OCI-LY7 (cell line): Measurements from ENCODE around the gene FTO. TPM values are rescaled to one million over a fixed set of nuclear protein-coding genes. Genes with fewer than 3 reads are reported as not detected.

Experiments
- BruUV-seq: library from RNA; stranded (reverse); fragments of 400-500 nt; replicated peaks from 2 replicates; lab custom pipeline; 2021; lab: Mats Ljungman, UMichigan
- CTCF ChIA-PET: fragments of 300-600 bp; sonication (Branson Sonifier 250); formaldehyde crosslinking; loops from one replicate; lab custom pipeline; 2022; ENCODE audit warnings: antibody characterized with exemption; ENCODE audit not compliant: unreplicated experiment; lab: Charles Lee
- POLR2A ChIA-PET: fragments of 300-600 bp; sonication (Branson Sonifier 250); formaldehyde crosslinking; loops from one replicate; lab custom pipeline; 2022; ENCODE audit warnings: antibody characterized with exemption; lab: Charles Lee
- DNase-seq: peaks from one replicate; pipeline ENCODE4 v3.0.0-alpha.2; 2015; ENCODE audit warnings: low spot score
- H2AFZ ChIP-seq: fragments of 200-600 bp; sonication (generic), shearing (Covaris generic); 2 replicates; pipeline ENCODE4 v1.6.1; 2014; ENCODE audit warnings: mild to moderate bottlenecking, antibody characterized with exemption, low read length, moderate library complexity
- H3K27ac ChIP-seq: fragments of 200-600 bp; sonication (generic); 2 replicates; pipeline ENCODE4 v1.5.1; 2014; ENCODE audit warnings: mixed run types, low read depth, mild to moderate bottlenecking, moderate library complexity, low read length, inconsistent platforms; ENCODE audit not compliant: poor library complexity, severe bottlenecking
- H3K36me3 ChIP-seq: fragments of 200-600 bp; sonication (generic); 2 replicates; pipeline ENCODE4 v1.6.1; 2014; ENCODE audit warnings: mild to moderate bottlenecking, antibody characterized with exemption, low read length, moderate library complexity, mixed read lengths; ENCODE audit not compliant: insufficient read depth
- H3K4me1 ChIP-seq: fragments of 200-600 bp; sonication (generic); 2 replicates; pipeline ENCODE4 v1.5.1; 2014; ENCODE audit warnings: mild to moderate bottlenecking, low read length; ENCODE audit not compliant: insufficient read depth, poor library complexity, severe bottlenecking
- H3K4me2 ChIP-seq: fragments of 200-600 bp; sonication (generic); 2 replicates; pipeline ENCODE4 v1.6.1; 2014; ENCODE audit warnings: mild to moderate bottlenecking, low read length
- H3K4me3 ChIP-seq: fragments of 200-600 bp; sonication (generic); 2 replicates; pipeline ENCODE4 v1.5.1; 2014; ENCODE audit warnings: mild to moderate bottlenecking, low read depth, low read length; ENCODE audit not compliant: poor library complexity, severe bottlenecking
- H3K79me2 ChIP-seq: fragments of 200-600 bp; sonication (generic); 2 replicates; pipeline ENCODE4 v1.6.1; 2016; ENCODE audit warnings: low read depth, mild to moderate bottlenecking, low read length, moderate library complexity, mixed read lengths; ENCODE audit not compliant: insufficient read depth
- H3K9me2 ChIP-seq: fragments of 200-600 bp; sonication (generic); 2 replicates; pipeline ENCODE4 v1.6.1; 2016; ENCODE audit warnings: mild to moderate bottlenecking, low read length, mixed read lengths; ENCODE audit not compliant: insufficient read depth
- H3K9me3 ChIP-seq: fragments of 200-600 bp; sonication (generic); 2 replicates; pipeline ENCODE4 v1.6.1; 2014; ENCODE audit warnings: mild to moderate bottlenecking, mixed run types, low read length, mixed read lengths
- H4K20me1 ChIP-seq: fragments of 200-600 bp; sonication (generic); 2 replicates; pipeline ENCODE4 v1.6.1; 2014; ENCODE audit warnings: mild to moderate bottlenecking, antibody characterized with exemption, low read length, moderate library complexity, mixed read lengths; ENCODE audit not compliant: insufficient read depth
- EZH2phosphoT487 ChIP-seq: fragments of 200-600 bp; sonication (generic); IDR thresholded peaks from 2 replicates; pipeline ENCODE4 v1.6.1; 2018; ENCODE audit warnings: low read depth, borderline replicate concordance, mild to moderate bottlenecking, mixed run types, antibody characterized with exemption, low read length, moderate library complexity, mixed read lengths
- intact Hi-C: fragments of 100-400 bp; cut with micrococcal nuclease; formaldehyde crosslinking; loops from one replicate; pipeline ENCODE4 v1.10.0; 2022; ENCODE audit not compliant: unreplicated experiment
- total RNA-seq, 2 experiments: library from RNA; depleted of rRNA in 1 of 2; stranded (reverse); fragments of >200 nt in 1 of 2; shearing (Covaris generic) in 1 of 2; gene quantifications; 2 replicates each; pipeline ENCODE4 v1.2.3, GENCODE V29; 2014 to 2022
- TF ChIP-seq, protein P1 (sequence below): fragments of 200-600 bp; sonication (generic); conservative IDR thresholded peaks from 2 replicates; pipeline ENCODE4 v1.5.1; 2014; ENCODE audit warnings: mild to moderate bottlenecking, antibody characterized with exemption, low read length, moderate library complexity, mixed read lengths

The FTO gene
- total RNA-seq, 2 experiments from 2014 or later: 57.1 to 68.0 TPM

- BruUV-seq: no TSS peak
- Histone ChIP-seq H3K4me1 (no peaks in the 10 kb centered on the region), H4K20me1 (no peaks in the 10 kb centered on the region), H3K27ac (no peak overlapping the region), H3K4me3 (no peak overlapping the region), H3K4me2 (no peak overlapping the region), H3K9me2 (no peaks in the 10 kb centered on the region), H3K36me3 (no peaks in the 10 kb centered on the region), H2AFZ (no peak overlapping the region), H3K79me2 (no peaks in the 10 kb centered on the region), H3K9me3 (no peaks in the 10 kb centered on the region)
- ChIA-PET CTCF (no interaction called here), POLR2A (no interaction called here)
- TF ChIP-seq, protein P1, sequence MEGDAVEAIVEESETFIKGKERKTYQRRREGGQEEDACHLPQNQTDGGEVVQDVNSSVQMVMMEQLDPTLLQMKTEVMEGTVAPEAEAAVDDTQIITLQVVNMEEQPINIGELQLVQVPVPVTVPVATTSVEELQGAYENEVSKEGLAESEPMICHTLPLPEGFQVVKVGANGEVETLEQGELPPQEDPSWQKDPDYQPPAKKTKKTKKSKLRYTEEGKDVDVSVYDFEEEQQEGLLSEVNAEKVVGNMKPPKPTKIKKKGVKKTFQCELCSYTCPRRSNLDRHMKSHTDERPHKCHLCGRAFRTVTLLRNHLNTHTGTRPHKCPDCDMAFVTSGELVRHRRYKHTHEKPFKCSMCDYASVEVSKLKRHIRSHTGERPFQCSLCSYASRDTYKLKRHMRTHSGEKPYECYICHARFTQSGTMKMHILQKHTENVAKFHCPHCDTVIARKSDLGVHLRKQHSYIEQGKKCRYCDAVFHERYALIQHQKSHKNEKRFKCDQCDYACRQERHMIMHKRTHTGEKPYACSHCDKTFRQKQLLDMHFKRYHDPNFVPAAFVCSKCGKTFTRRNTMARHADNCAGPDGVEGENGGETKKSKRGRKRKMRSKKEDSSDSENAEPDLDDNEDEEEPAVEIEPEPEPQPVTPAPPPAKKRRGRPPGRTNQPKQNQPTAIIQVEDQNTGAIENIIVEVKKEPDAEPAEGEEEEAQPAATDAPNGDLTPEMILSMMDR: no peak
- TF ChIP-seq EZH2phosphoT487: no peak
- intact Hi-C loops: no loop called here
- no peak for DNase-seq
Observed at GRCh38 chr16:54052271-54052670, 348.3 kb downstream of the FTO start.

- Histone ChIP-seq H3K4me2 (no peak overlapping the region), H2AFZ (no peak overlapping the region), H3K9me3 (no peaks in the 10 kb centered on the region), H3K79me2 (no peaks in the 10 kb centered on the region), H4K20me1 (no peaks in the 10 kb centered on the region), H3K4me3 (no peak overlapping the region), H3K9me2 (no peaks in the 10 kb centered on the region), H3K27ac (no peak overlapping the region), H3K36me3 (no peaks in the 10 kb centered on the region), H3K4me1 (no peaks in the 10 kb centered on the region)
- no peak for DNase-seq
- intact Hi-C loops: no loop called here
- POLR2A ChIA-PET: interaction anchor here (1.1 to 1.2 kb wide), 2 partner anchors 10 to 13 kb away, joined by 3 read pairs; no protein-coding TSS in a partner anchor
- TF ChIP-seq, protein P1: no peak
- no peak for TF ChIP-seq EZH2phosphoT487
- CTCF ChIA-PET: no interaction called here
- no TSS peak for BruUV-seq
Observed at GRCh38 chr16:54053891-54054820, 350.2 kb downstream of the FTO start.

GRCh38 chr16:54055191-54055590 lies 351.2 kb downstream of the FTO start:
- no peaks in the 10 kb centered on the region for H4K20me1 ChIP-seq
- DNase-seq: no peak
- BruUV-seq: no TSS peak
- CTCF ChIA-PET: interaction anchor here (0.6 kb wide), 1 partner anchor 47 kb away, joined by 3 read pairs; no protein-coding TSS in a partner anchor
- H3K79me2 ChIP-seq: no peaks in the 10 kb centered on the region
- H3K36me3 ChIP-seq: no peaks in the 10 kb centered on the region
- no peaks in the 10 kb centered on the region for H3K9me3 ChIP-seq
- H2AFZ ChIP-seq: no peak overlapping the region
- H3K9me2 ChIP-seq: no peaks in the 10 kb centered on the region
- no peaks in the 10 kb centered on the region for H3K4me1 ChIP-seq
- H3K4me2 ChIP-seq: no peak overlapping the region
- TF ChIP-seq EZH2phosphoT487: no peak
- TF ChIP-seq, protein P1: no peak
- no peak overlapping the region for H3K4me3 ChIP-seq
- intact Hi-C loops: no loop called here
- H3K27ac ChIP-seq: no peak overlapping the region
- POLR2A ChIA-PET: interaction anchor here (1.1 kb wide), 1 partner anchor 14 kb away, joined by 3 read pairs; no protein-coding TSS in a partner anchor
